GM18867 (cell line): ENCODE results near the gene SLCO4A1.

Source experiments
- ATAC-seq: cut with Tn5 transposase; IDR thresholded peaks from one replicate; pipeline ENCODE4 v1.9.1; 2021; ENCODE audit warnings: mild to moderate bottlenecking, moderate library complexity; ENCODE audit not compliant: unreplicated experiment

Gene SLCO4A1

GRCh38 chr20:62663145-62664018 lies 21.1 kb downstream of the SLCO4A1 start:
- no peak for ATAC-seq

GRCh38 chr20:62664019-62664971 lies 22.0 kb downstream of the SLCO4A1 start:
- ATAC-seq: no peak

- no peak for ATAC-seq
Observed at GRCh38 chr20:62665153-62665754, 23.0 kb downstream of the SLCO4A1 start.

- ATAC-seq: no peak
Observed at GRCh38 chr20:62665826-62666735, 23.8 kb downstream of the SLCO4A1 start.

GRCh38 chr20:62666736-62667529 lies 24.6 kb downstream of the SLCO4A1 start:
- no peak for ATAC-seq

- no peak for ATAC-seq
Observed at GRCh38 chr20:62667530-62668440, 25.5 kb downstream of the SLCO4A1 start.

GRCh38 chr20:62668441-62669027 lies 26.2 kb downstream of the SLCO4A1 start:
- no peak for ATAC-seq

- ATAC-seq: no peak
Observed at GRCh38 chr20:62669249-62669648, 26.9 kb downstream of the SLCO4A1 start.

GRCh38 chr20:62670156-62670555 lies 27.9 kb downstream of the SLCO4A1 start:
- ATAC-seq: no peak

- ATAC-seq: no peak
Observed at GRCh38 chr20:62670998-62671397, 28.7 kb downstream of the SLCO4A1 start.

GRCh38 chr20:62671765-62672164 lies 29.5 kb downstream of the SLCO4A1 start:
- no peak for ATAC-seq

GRCh38 chr20:62674370-62674769 lies 32.1 kb downstream of the SLCO4A1 start:
- ATAC-seq: no peak

- ATAC-seq: no peak
Observed at GRCh38 chr20:62675156-62675876, 33.0 kb downstream of the SLCO4A1 start.

GRCh38 chr20:62675877-62676260 lies 33.6 kb downstream of the SLCO4A1 start:
- ATAC-seq: no peak

GRCh38 chr20:62676976-62677375 lies 34.7 kb downstream of the SLCO4A1 start:
- ATAC-seq: no peak

GRCh38 chr20:62677678-62678077 lies 35.4 kb downstream of the SLCO4A1 start:
- no peak for ATAC-seq

- no peak for ATAC-seq
Observed at GRCh38 chr20:62678553-62678952, 36.2 kb downstream of the SLCO4A1 start.
